ENCODE measurements around the gene ATP1B2. TPM values are rescaled to one million over a fixed set of nuclear protein-coding genes. Genes with fewer than 3 reads are reported as not detected.
A peak's percentile ranks its signal among the peaks of the same experiment; 100 is the strongest.

The ATP1B2 gene
- total RNA-seq, 4 donors from 2014 or later = 3.2 to 20.7 (median 8.0) TPM

GRCh38 chr17:7686222-7687071, 35.7 kb downstream of the ATP1B2 start:
- intact Hi-C loops (cut with DNase I; ENCODE audit: low total_unique reads) = loop anchor here (5.0 kb wide), 1 partner anchor 59 kb away; the partner anchor contains the start of gene SAT2
- peak overlapping the region; percentile 83 to 85 for H3K4me3 ChIP-seq
- H3K27ac ChIP-seq = peak overlapping the region; percentile 94 to 98
- TF ChIP-seq POLR2A (IDR thresholded peaks at IDR 0.05) = peak; percentile 45 to 79
- TF ChIP-seq CTCF (IDR thresholded peaks at IDR 0.05) = peak in 1 of 4 experiments; percentile 19
- H3K4me1 ChIP-seq = peaks cover 6 to 16% of the 10 kb centered on the region in 2 donors
- H3K36me3 ChIP-seq = no peaks in the 10 kb centered on the region
- DNase-seq = peak; percentile 74 to 77
- H3K9me3 ChIP-seq = no peaks in the 10 kb centered on the region
- no peaks in the 10 kb centered on the region for H3K27me3 ChIP-seq

GRCh38 chr17:7687072-7687907, 36.6 kb downstream of the ATP1B2 start, which contains the start of gene TP53:
TSS of gene TP53 (minus strand) at chr17:7687490. CDS start at chr17:7676594, 10,896 bp downstream.
- H3K36me3 ChIP-seq = no peaks in the 10 kb centered on the region
- H3K4me1 ChIP-seq = peaks cover 6 to 16% of the 10 kb centered on the region in 2 donors
- H3K4me3 ChIP-seq = peak within 1 kb of the TSS; percentile 83 to 85
- TF ChIP-seq POLR2A (IDR thresholded peaks at IDR 0.05) = peak; percentile 48 to 54
- peak in 2 of 4 experiments; percentile 28 to 45 for TF ChIP-seq CTCF (IDR thresholded peaks at IDR 0.05)
- peak within 1 kb of the TSS; percentile 94 to 98 for H3K27ac ChIP-seq
- intact Hi-C loops (cut with DNase I; ENCODE audit: low total_unique reads) = loop anchor here (5.0 kb wide), 1 partner anchor 60 kb away; the partner anchor contains the start of gene SAT2
- DNase-seq = peak; percentile 85 to 92
- no peaks in the 10 kb centered on the region for H3K9me3 ChIP-seq
- no peaks in the 10 kb centered on the region for H3K27me3 ChIP-seq

DNA sequence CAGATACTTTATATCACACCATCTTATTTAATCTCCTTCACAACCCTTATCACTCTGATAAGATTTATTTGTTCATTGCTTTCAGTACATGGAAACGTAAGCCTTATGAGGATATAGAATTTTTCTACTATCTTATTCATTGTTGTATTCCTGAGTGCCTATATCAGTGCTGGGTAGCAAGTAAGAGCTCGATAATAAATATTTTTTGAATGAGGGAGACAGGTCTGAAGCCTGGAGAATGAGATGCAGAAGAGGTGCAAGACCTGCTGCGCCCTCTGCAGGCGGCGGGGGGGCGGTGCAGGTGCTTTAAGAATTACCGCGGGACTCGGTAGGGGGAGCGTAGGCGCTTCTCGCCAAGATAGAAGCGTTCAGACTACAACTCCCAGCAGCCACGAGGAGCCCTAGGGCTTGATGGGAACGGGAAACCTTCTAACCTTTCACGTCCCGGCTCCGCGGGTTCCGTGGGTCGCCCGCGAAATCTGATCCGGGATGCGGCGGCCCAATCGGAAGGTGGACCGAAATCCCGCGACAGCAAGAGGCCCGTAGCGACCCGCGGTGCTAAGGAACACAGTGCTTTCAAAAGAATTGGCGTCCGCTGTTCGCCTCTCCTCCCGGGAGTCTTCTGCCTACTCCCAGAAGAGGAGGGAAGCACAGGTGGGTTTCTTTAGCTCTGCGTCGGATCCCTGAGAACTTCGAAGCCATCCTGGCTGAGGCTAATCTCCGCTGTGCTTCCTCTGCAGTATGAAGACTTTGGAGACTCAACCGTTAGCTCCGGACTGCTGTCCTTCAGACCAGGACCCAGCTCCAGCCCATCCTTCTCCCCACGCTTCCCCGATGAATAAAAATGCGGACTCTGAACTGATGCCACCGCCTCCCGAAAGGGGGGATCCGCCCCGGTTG, 37.4 kb downstream of the ATP1B2 start, which contains the start of gene WRAP53:
WRAP53 (plus strand) TSS at position 570 of the 900 bp plus-strand sequence; CDS start at position 742, 172 bp downstream.
- peak within 1 kb of the TSS; percentile 94 to 98 for H3K27ac ChIP-seq
- H3K36me3 ChIP-seq = no peaks in the 10 kb centered on the region
- no peaks in the 10 kb centered on the region for H3K27me3 ChIP-seq
- H3K4me3 ChIP-seq = peak within 1 kb of the TSS; percentile 83 to 85
- TF ChIP-seq CTCF (IDR thresholded peaks at IDR 0.05) (peak; percentile 96 to 99 (median 98)), POLR2A (IDR thresholded peaks at IDR 0.05) (peak; percentile 18 to 31)
- H3K9me3 ChIP-seq = no peaks in the 10 kb centered on the region
- intact Hi-C loops (cut with DNase I; ENCODE audit: low total_unique reads) = loop anchor here (5.0 kb wide), 1 partner anchor 61 kb away; the partner anchor contains the start of gene SAT2
- H3K4me1 ChIP-seq = peaks cover 6 to 16% of the 10 kb centered on the region in 2 donors
- DNase-seq = peak; percentile 98 to 99

GRCh38 chr17:7688808-7689316, 38.1 kb downstream of the ATP1B2 start:
- Histone ChIP-seq H3K36me3 (no peaks in the 10 kb centered on the region), H3K4me3 (peak overlapping the region; percentile 52 to 85), H3K27ac (peak overlapping the region; percentile 77 to 98), H3K9me3 (no peaks in the 10 kb centered on the region), H3K27me3 (no peaks in the 10 kb centered on the region), H3K4me1 (peaks cover 6 to 16% of the 10 kb centered on the region in 2 donors)
- intact Hi-C loops (cut with DNase I; ENCODE audit: low total_unique reads) = loop anchor here (5.0 kb wide), 1 partner anchor 62 kb away; the partner anchor contains the start of gene SAT2
- no peak for DNase-seq
- TF ChIP-seq POLR2A (IDR thresholded peaks at IDR 0.05) (no peak), CTCF (IDR thresholded peaks at IDR 0.05) (no peak)

Data from uterus (tissue), 4 donors.